Activated naive CD8-positive, alpha-beta T cell (primary cell): ENCODE measurements around the gene DPYD.

ENCODE experiments used
- H3K27ac Mint-ChIP-seq: one replicate; pipeline ENCODE4 v1.8.0; 2021; ENCODE audit warnings: mixed read lengths
- H3K27me3 Mint-ChIP-seq: one replicate; pipeline ENCODE4 v1.8.0; 2021; ENCODE audit warnings: mixed read lengths
- H3K36me3 Mint-ChIP-seq: one replicate; pipeline ENCODE4 v1.8.0; 2021; ENCODE audit warnings: mixed read lengths
- H3K4me1 Mint-ChIP-seq: one replicate; pipeline ENCODE4 v1.8.0; 2021; ENCODE audit warnings: low read depth, mixed read lengths
- H3K4me3 Mint-ChIP-seq: one replicate; pipeline ENCODE4 v1.8.0; 2021; ENCODE audit warnings: mild to moderate bottlenecking, mixed read lengths
- H3K9me3 Mint-ChIP-seq: one replicate; pipeline ENCODE4 v1.8.0; 2021; ENCODE audit warnings: low read depth, mixed read lengths

Gene DPYD

GRCh38 chr1:97802011-97802410 lies 118.8 kb downstream of the DPYD start:
- Mint-ChIP-seq H3K36me3 (peaks cover 15% of the 10 kb centered on the region), H3K4me3 (no peak overlapping the region), H3K4me1 (no peaks in the 10 kb centered on the region), H3K27me3 (no peaks in the 10 kb centered on the region), H3K9me3 (no peaks in the 10 kb centered on the region), H3K27ac (no peak overlapping the region)

GRCh38 chr1:97797403-97798183 lies 123.2 kb downstream of the DPYD start:
- Mint-ChIP-seq H3K36me3 (peaks cover 22% of the 10 kb centered on the region), H3K4me1 (peaks cover 12% of the 10 kb centered on the region)

GRCh38 chr1:97796711-97797110 lies 124.1 kb downstream of the DPYD start:
- H3K4me3 Mint-ChIP-seq: no peak overlapping the region
- H3K4me1 Mint-ChIP-seq: peaks cover 18% of the 10 kb centered on the region
- H3K27ac Mint-ChIP-seq: no peak overlapping the region
- H3K27me3 Mint-ChIP-seq: no peaks in the 10 kb centered on the region
- H3K9me3 Mint-ChIP-seq: no peaks in the 10 kb centered on the region
- H3K36me3 Mint-ChIP-seq: peaks cover 24% of the 10 kb centered on the region

More at GRCh38 chr1:97797403-97798183, 123.2 kb downstream of the DPYD start:
- no peaks in the 10 kb centered on the region for H3K9me3 Mint-ChIP-seq
- H3K4me3 Mint-ChIP-seq: no peak overlapping the region
- H3K27me3 Mint-ChIP-seq: no peaks in the 10 kb centered on the region
- no peak overlapping the region for H3K27ac Mint-ChIP-seq

GRCh38 chr1:97792655-97793054 lies 128.2 kb downstream of the DPYD start:
- no peak overlapping the region for H3K4me3 Mint-ChIP-seq
- H3K9me3 Mint-ChIP-seq: no peaks in the 10 kb centered on the region
- H3K4me1 Mint-ChIP-seq: peaks cover 46% of the 10 kb centered on the region
- no peak overlapping the region for H3K27ac Mint-ChIP-seq
- H3K27me3 Mint-ChIP-seq: no peaks in the 10 kb centered on the region
- H3K36me3 Mint-ChIP-seq: peaks cover 13% of the 10 kb centered on the region

GRCh38 chr1:97791251-97791650 lies 129.6 kb downstream of the DPYD start:
- Mint-ChIP-seq H3K4me3 (no peak overlapping the region), H3K27ac (peak overlapping the region; percentile 31), H3K4me1 (peaks cover 46% of the 10 kb centered on the region), H3K9me3 (no peaks in the 10 kb centered on the region), H3K27me3 (no peaks in the 10 kb centered on the region), H3K36me3 (peaks cover 9% of the 10 kb centered on the region)

- Mint-ChIP-seq H3K27me3 (no peaks in the 10 kb centered on the region), H3K4me1 (peaks cover 36% of the 10 kb centered on the region), H3K36me3 (peaks cover 2% of the 10 kb centered on the region), H3K27ac (no peak overlapping the region), H3K4me3 (no peak overlapping the region), H3K9me3 (no peaks in the 10 kb centered on the region)
Measured at GRCh38 chr1:97787231-97787630, 133.6 kb downstream of the DPYD start.

GRCh38 chr1:97784661-97785060 lies 136.2 kb downstream of the DPYD start:
- H3K4me3 Mint-ChIP-seq: no peak overlapping the region
- H3K36me3 Mint-ChIP-seq: peaks cover 2% of the 10 kb centered on the region
- no peaks in the 10 kb centered on the region for H3K9me3 Mint-ChIP-seq
- H3K27ac Mint-ChIP-seq: no peak overlapping the region
- H3K4me1 Mint-ChIP-seq: peaks cover 24% of the 10 kb centered on the region
- H3K27me3 Mint-ChIP-seq: no peaks in the 10 kb centered on the region

GRCh38 chr1:97783751-97784150 lies 137.1 kb downstream of the DPYD start:
- Mint-ChIP-seq H3K9me3 (no peaks in the 10 kb centered on the region), H3K4me3 (no peak overlapping the region), H3K36me3 (peaks cover 5% of the 10 kb centered on the region), H3K27me3 (no peaks in the 10 kb centered on the region), H3K4me1 (peaks cover 20% of the 10 kb centered on the region), H3K27ac (no peak overlapping the region)

GRCh38 chr1:97781762-97782337 lies 139.0 kb downstream of the DPYD start:
- Mint-ChIP-seq H3K4me1 (peaks cover 15% of the 10 kb centered on the region), H3K9me3 (no peaks in the 10 kb centered on the region), H3K36me3 (peaks cover 9% of the 10 kb centered on the region), H3K27ac (no peak overlapping the region), H3K27me3 (no peaks in the 10 kb centered on the region), H3K4me3 (no peak overlapping the region)

- Mint-ChIP-seq H3K27ac (no peak overlapping the region), H3K4me1 (peaks cover 15% of the 10 kb centered on the region)
Measured at GRCh38 chr1:97780884-97781283, 139.9 kb downstream of the DPYD start.

GRCh38 chr1:97778718-97779117 lies 142.1 kb downstream of the DPYD start:
- Mint-ChIP-seq H3K27me3 (no peaks in the 10 kb centered on the region), H3K4me1 (peaks cover 12% of the 10 kb centered on the region), H3K9me3 (no peaks in the 10 kb centered on the region), H3K4me3 (no peak overlapping the region), H3K36me3 (peaks cover 13% of the 10 kb centered on the region), H3K27ac (no peak overlapping the region)

More at GRCh38 chr1:97780884-97781283, 139.9 kb downstream of the DPYD start:
- Mint-ChIP-seq H3K9me3 (no peaks in the 10 kb centered on the region), H3K4me3 (no peak overlapping the region), H3K36me3 (peaks cover 13% of the 10 kb centered on the region), H3K27me3 (no peaks in the 10 kb centered on the region)

- Mint-ChIP-seq H3K9me3 (no peaks in the 10 kb centered on the region), H3K27me3 (no peaks in the 10 kb centered on the region), H3K36me3 (peaks cover 12% of the 10 kb centered on the region), H3K4me3 (no peak overlapping the region), H3K27ac (no peak overlapping the region), H3K4me1 (peaks cover 7% of the 10 kb centered on the region)
Measured at GRCh38 chr1:97770376-97770775, 150.5 kb downstream of the DPYD start.

- peaks cover 7% of the 10 kb centered on the region for H3K4me1 Mint-ChIP-seq
- no peak overlapping the region for H3K4me3 Mint-ChIP-seq
- no peaks in the 10 kb centered on the region for H3K27me3 Mint-ChIP-seq
- peaks cover 26% of the 10 kb centered on the region for H3K36me3 Mint-ChIP-seq
- no peak overlapping the region for H3K27ac Mint-ChIP-seq
- peaks cover 8% of the 10 kb centered on the region for H3K9me3 Mint-ChIP-seq
Measured at GRCh38 chr1:97767381-97767780, 153.5 kb downstream of the DPYD start.

- Mint-ChIP-seq H3K27ac (no peak overlapping the region), H3K36me3 (peaks cover 35% of the 10 kb centered on the region), H3K27me3 (no peaks in the 10 kb centered on the region), H3K4me3 (no peak overlapping the region), H3K4me1 (peaks cover 7% of the 10 kb centered on the region), H3K9me3 (peaks cover 10% of the 10 kb centered on the region)
Measured at GRCh38 chr1:97764991-97765390, 155.8 kb downstream of the DPYD start.

- H3K27ac Mint-ChIP-seq: no peak overlapping the region
- peaks cover 10% of the 10 kb centered on the region for H3K9me3 Mint-ChIP-seq
Measured at GRCh38 chr1:97761637-97762036, 159.2 kb downstream of the DPYD start.

More at GRCh38 chr1:97761637-97762036, 159.2 kb downstream of the DPYD start:
- no peaks in the 10 kb centered on the region for H3K27me3 Mint-ChIP-seq
- no peak overlapping the region for H3K4me3 Mint-ChIP-seq
- H3K36me3 Mint-ChIP-seq: peaks cover 43% of the 10 kb centered on the region
- peaks cover 2% of the 10 kb centered on the region for H3K4me1 Mint-ChIP-seq
